ENCODE results near the gene TLR9. TPM values are rescaled to one million over a fixed set of nuclear protein-coding genes. Genes with fewer than 3 reads are reported as not detected.
"Not testable (repeated sequence)": the region's sequence is repeated elsewhere in the genome, so short reads cannot be mapped to it uniquely, and the experiment has no call there.

The TLR9 gene
- total RNA-seq, 1 experiment from 2014 or later: not detected

DNA sequence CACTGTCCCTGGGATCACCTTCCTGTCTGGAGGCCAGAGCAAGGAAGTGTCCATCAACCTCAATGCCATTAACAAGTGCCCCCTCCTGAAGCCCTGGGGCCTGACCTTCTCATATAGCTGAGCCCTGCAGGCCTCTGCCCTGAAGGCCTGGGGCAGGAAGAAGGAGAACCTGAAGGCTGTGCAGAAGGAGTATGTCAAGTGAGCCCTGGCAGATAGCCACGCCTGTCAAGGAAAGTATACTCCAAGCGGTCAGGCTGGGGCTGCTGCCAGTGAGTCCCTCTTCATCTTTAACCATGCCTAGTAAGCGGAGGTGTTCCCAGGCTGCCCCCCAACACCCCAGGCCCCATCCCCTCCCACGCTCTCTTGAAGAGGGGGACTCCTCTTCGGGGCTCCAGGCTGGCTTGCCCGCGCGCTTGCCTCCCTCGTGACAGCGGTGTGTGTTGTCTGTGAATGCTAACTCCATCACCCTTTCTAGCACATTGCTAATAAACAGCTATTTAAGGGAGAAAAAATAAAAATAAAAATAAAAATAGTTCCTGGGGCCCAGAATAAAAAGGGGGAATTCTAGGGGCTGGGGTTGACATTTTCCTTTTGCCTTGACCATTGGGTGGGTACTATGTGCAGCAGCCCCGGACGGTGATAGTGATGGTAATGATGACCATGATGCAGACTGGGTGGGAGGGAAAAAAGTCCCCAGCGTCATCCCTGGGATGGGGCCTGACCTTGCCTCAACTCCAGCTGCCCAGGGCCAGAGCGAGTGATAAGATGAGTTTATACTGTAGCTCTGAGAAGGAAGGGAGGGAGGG is 30.8 kb downstream of the TLR9 start:
- DNase-seq (ENCODE audit: low spot score): no peak

DNA sequence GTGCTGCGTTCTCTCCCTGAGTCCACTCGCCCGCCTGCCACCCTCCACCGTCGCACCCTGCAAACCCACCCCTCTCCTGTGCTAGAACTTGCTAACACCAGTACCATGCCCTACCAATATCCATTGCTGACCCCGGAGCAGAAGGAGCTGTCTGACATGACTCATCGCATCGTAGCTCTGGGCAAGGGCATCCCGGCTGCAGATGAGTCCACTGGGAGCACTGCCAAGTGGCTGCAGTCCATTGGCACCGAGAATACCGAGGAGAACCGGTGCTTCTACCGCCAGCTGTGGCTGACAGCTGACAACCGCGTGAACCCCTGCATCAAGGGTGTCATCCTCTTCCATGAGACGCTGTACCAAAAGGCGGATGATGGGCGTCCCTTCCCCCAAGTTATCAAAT is 32.4 kb downstream of the TLR9 start:
- no peak for DNase-seq (ENCODE audit: low spot score)

DNA sequence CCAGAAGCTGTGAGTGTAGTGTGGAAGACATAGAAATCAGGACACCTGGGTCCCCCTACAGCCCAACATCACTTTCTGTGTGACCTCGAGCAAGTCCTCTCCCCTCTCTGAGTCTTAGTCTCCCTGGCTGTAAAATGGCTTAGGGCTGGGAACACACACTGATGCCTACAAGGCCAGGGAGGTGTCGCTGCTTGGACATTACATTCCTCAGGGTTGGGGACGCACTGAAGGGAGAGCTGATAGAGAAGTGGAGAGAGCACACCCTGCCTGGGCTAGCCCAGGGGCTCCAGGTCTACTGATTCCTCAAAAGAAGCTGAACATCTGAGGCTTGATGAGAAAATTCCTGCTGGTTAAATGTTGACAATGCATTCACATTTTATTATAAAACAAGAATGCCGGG is 33.8 kb downstream of the TLR9 start:
- no peak for DNase-seq (ENCODE audit: low spot score)

DNA sequence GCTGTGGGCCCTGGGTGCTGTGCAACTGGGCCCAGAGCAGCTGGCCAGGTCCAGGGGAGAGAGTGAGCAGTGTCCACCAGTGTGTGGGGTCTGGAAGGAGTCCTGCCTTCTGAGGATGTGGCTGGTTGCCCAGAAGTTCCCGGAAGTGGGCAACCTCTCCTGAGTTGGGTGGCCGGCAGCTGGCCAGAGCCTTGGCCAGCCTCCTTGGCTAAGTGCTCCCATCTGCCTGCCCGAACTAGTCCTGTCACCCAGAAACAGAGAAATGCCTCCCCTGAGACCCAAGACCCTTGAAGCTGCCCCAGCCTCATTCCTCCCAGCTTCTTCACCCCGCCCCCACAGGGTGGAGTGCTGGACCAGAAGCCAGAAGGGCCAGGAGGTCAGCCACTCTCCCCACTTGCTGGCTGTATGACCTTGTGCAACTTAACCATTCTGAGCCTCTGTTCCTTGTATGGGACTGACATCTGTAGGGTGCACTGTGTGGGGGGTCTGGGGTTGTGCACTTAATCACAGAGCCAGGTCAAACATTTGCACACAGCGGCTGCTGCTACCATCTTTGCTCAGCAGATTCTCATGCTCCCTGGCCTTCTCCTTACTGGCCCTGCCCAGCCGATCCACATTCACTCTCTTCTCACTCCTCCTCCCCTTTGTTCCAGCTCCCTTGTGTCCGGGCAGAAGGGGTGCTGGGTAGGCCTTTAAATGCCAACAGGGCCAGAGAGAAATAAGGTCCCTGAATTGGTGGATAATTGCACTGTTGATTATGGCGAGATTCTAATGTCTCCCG is 35.0 kb downstream of the TLR9 start:
- DNase-seq (ENCODE audit: low spot score): no peak

DNA sequence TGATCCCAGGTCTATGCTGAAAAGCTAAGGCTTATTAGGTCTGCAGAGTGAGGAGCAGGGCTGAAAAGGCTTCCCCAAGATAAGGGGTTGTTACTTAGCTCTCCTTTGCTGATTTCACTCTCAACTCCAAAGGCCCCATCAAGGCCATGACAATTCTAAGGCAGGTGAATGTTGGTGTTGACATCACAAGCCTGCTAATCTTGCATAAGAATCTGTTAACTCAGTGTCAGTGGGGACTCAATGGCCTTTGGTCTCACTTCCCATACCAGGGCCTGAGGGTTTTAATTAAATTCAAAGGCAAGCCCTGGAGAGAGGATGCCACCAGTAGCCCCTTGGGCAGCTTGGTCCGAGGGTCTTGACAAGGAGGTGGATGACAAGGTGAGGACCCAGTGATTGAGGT is 36.9 kb downstream of the TLR9 start:
- DNase-seq (ENCODE audit: low spot score): no peak

DNA sequence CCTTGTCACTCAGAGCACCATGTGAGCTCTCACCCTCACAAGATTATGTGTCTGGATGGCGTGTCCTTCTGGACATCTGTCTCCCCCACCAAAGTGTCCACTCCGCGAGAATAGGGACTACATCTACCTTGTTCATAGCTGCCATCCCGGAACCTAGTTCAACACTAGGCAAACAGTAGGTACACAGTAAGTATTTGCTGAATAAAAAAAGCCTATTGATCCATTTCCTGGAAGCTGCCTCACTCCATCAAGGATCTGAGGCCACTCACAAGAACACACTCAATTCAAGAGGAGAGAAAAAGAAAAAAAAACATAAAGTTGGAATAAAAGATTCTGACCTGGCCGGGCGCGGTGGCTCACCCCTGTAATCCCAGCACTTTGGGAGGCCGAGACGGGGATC is 38.7 kb downstream of the TLR9 start:
- DNase-seq (ENCODE audit: low spot score): no peak

DNA sequence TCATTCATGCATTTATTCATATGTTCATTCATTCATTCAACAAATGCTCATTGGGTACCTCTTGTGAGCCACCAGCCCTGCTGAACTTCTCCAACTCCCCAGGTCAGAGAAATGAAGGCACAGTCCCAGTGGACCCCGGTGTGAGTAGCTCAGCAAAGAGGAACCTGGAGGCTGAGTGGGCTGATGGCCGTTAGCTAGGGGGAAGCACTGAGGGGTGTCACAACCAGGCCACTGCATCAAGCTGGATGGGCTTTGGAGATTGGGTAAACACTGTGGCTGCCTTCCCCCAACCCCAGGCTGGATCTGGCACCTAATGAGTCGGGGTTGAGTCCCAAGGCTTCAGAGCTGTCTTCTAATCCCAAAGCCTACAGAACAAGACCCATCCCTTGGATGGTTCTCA is 39.6 kb downstream of the TLR9 start:
- no peak for DNase-seq (ENCODE audit: low spot score)

DNA sequence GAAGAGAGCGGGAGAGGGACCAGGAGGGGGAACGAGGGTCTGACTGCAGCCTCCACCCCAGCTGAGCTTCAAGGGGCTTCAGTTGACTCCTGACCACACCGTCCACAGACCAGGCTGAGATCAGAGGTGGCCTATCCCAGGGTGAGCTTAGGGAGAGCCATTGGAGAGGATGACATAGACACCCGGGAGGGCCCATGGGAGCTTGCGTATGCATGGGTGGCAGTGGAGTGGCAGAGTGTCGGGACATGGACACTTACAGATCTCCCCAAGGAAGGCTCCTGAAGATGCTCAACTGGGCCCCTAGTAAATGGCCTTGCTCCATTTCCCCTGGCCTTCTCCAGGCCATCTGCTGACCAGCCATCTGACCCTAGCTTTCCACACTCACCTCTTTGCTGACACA is 40.1 kb downstream of the TLR9 start:
- DNase-seq (ENCODE audit: low spot score): no peak

DNA sequence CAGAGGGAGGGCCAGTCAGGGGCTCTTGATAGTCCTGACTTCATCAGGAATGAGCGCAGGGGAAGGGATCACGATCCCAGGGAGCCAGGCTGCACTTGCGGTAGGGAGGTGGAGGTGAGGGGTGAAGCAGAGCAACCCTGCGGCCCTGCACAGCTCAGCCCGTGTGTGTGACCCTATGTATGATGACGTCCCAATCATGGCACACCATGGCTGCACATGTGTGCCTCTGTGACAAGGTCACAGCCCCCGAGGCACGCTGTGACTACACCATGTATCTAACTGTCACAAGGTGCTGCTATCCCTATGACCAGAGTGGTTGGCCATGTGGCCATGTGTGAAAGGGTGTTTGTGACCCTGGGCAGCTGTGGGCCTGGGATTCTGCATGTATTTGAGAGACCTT is 40.8 kb downstream of the TLR9 start:
- DNase-seq (ENCODE audit: low spot score): no peak

DNA sequence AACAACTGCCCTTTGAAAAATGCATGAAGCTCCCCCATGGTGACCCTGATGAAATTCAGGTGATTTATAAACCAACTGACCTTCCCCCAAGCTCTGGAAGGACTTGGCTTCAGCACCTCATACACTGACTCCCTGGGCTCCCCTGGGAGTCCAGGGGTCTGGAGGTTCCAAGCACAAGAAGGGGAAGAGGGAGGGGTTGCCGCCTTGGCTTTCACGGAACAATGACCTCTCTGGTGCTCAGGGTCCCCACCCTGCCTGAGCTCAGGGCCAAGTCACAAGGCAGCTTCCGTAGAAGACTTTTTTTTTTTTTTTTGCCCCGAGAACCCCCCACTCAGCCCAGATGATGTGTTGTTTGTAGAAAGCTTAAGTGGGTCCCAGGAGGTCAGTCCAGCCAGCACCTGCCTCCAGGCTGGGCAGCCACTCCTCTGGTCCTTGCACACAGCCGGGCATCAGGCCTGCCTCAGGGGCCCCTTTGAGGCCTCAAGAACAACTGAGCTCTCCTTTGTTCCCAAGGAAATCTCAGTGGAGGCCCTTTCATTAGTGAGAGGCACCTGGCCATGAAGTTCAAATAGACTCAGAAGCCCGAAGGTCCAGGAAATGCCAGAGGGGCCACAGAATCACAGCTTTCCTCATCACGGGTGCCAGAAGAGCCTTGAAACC is 41.5 kb downstream of the TLR9 start:
- no peak for DNase-seq (ENCODE audit: low spot score)

DNA sequence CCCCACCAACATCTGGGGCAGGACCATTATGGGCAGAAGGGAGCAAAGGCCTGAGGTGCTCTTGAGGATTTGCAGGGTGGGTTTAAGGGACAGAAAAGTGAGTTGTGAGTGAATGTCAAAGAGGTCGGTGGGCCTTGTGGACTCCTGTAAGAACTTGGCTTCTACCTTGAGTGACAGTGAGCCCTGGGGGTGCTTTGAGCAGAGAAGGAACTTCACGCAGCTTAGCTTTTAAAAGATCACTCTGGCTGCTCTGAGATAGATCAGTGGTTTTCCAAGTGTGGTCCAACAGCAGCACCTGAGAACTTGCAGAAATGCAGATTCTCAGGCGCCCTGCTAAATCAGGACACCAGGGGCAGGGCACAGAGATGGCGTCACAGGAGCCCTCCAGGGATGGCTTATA is 42.8 kb downstream of the TLR9 start:
- no peak for DNase-seq (ENCODE audit: low spot score)

DNA sequence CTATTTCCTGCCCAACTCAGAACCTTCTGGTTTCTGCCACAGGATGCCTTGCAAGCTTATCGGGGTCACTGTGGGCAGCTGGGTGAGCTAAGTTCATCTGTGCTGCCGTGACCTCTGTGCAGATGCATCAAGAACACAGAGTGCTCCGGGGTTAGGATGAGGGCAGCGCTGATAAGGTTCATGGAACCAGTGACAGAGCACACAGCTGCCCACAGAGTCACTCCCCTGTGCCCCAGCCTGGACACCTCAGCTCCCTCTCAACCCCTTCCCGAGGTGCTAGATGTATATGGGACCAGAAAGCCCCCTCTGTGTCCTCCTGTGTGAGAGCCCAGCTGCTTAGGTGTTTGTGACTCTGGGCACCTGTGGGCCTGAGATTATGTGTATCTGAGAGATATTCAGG is 43.2 kb downstream of the TLR9 start:
- no peak for DNase-seq (ENCODE audit: low spot score)

DNA sequence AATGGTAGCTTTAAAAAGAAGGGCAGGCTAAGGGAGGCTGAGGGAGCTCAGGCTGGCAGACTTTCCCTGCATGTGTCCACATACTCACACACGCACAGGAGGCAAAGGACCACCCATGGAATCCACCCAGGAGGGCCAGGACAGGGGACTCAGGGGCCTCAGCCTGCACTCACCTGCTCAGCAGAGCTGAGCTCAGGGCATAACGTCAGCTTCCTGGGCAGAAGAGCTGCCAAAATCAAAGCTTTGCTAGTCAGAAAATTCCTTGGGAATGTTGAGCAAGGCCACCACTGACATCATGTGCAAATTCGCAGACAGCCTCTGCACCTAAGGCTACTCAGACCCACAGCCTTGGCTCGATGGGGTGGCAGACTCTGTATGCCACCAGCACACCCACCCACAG is 43.9 kb downstream of the TLR9 start:
- no peak for DNase-seq (ENCODE audit: low spot score)

DNA sequence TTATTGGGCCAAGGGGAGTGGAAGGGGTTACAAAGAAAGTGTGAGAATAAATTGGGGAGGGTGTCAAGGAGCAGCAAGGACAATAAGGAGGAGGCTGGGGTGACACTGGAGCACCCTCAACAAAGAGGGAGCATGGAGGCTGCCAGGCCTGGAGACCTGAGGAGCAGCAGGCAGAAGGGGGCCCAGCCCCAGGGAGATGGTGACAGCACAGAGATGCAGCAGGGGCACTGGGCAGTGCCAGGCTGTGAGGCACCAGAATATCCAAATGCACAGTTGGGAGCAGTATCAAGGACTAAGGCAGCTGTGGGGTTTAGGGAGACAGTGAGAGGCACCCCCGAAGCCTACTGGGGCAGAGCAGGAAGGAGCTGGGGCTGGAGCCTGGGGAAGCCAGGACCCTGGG is 46.9 kb downstream of the TLR9 start:
- DNase-seq (ENCODE audit: low spot score): no peak

DNA sequence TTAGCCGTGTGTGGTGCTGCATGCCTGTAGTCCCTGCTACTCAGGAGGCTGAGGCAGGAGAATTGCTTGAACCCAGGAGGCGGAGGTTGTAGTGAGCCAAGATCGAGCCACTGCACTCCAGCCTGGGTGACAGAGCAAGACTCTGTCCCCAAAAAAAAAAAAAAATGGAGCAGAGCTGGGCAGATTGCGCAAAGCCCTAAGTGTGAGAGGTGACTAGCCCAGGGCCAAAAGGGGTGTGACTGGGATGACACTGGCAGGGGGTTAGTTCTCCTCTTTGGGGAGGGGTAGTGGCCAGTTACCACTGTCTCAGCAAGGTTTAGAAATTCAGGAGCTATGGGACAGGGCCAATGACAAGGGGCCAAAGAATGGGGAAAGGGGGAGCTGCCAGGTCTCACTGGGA is 47.3 kb downstream of the TLR9 start:
- DNase-seq (ENCODE audit: low spot score): not testable (repeated sequence)

DNA sequence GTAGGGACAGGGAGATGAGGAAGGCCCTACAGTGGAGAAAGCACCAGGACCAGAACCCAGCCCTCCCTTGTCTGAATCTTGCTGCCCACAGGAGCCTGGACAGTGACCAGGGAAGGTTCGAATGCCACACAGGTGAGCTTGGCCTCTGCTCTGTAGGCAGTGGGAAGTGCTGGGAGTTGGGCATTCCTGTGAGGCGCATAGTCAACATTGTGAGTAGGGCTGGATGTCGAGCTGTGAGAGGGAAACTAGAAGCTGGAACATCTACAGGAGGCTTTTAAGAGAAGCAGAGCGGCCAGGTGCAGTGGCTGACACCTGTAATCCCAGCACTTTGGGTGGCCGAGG is 47.8 kb downstream of the TLR9 start:
- no peak for DNase-seq (ENCODE audit: low spot score)

DNA sequence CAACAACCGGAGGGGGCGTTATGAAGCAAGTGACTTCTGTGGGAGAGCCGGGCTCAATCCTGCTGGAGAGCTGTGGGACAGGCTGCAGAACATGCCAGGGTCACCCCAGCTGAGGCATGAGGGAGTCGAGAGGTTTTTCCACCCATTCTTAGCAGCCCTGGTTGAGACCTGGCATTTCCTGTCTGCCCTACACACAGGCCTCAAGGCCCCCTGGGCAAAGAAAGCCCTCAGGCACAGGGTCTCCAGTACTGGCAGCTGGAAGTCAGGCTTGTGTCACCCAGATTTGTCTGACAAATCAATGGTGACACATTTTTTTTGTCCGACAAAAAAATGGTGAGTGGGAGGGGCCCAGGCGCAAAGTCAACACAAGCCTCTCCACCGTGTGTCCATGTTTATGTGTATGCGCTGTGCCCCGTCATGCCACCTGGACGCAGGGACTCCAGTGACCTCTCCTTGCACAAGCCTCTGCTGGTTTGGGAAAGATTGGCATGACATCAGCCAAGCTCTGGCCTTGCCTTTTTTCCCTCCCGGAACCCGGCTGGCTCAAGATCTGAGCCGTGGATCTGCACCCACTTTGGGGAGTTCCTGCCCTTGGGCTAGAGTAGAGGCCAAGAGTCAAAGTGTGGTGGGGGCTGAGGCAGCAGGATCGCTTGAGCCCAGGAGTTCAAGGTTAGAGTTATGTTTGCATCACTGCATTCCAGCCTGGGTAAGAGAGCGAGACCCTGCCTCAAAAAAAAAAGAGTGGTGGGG is 48.3 kb downstream of the TLR9 start:
- no peak for DNase-seq (ENCODE audit: low spot score)

DNA sequence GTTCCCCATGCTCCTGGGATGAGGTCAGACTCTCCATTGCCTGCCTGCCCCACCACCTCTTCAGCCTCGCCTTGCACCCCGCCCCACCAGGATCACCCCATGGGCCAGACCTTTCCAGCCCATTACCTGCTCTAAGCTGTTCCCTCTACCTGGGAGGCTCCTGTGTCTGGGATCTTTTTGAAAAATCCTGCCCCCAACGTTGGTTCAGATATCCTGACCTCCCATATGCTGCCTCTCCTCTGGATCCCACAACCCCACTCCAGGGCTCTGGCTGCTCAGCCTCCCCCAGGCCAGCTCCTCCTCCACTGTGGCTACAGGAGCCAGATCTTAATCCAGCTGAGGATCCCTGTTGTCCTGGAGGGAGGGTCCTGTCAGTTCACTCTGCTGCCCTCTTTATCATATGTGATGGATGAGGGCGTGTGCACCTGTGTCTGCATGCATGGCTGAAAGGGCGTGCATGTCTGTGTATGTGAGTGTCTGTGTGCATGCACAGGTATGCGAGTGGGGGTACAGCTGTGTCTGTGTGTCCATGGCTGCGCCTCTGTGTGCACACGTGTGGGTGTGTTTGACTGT is 49.2 kb downstream of the TLR9 start:
- no peak for DNase-seq (ENCODE audit: low spot score)

DNA sequence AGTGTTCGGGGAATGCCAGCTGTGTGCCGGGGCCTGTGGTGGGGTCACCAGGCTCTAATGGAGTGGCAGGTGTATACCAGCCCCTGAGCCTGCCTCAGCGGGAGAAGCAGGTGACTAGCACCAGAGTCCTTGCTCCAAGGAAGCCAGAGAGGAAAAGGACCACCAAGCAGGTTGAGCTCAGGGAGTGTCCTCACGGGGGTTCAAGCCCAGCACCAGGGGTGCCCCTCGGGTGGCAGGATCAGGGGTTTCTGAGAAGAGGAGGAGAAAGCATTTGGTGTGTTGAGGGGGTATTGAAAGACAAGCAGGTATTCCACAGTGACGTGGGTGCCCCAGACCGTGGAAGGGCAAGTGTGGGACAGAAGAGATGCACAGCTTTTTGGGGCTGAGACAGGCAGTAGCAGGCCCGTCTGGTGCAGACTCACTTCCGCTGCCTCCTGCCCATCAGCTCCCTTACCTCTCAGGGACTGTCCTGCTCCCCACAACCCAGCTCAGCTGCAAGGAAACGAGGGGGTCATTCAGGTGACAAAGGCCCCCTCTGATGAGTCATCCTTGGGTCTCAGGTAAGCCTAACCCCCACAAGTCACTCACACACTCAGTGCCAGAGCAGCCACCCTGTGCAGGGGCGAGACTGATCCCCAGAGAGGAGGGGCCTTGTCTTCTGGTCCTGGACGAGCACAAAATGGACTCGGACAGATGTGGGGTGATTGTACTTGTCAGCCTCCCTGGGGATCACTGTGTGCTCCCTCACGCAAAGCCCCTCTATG is 49.8 kb downstream of the TLR9 start:
- no peak for DNase-seq (ENCODE audit: low spot score)

DNA sequence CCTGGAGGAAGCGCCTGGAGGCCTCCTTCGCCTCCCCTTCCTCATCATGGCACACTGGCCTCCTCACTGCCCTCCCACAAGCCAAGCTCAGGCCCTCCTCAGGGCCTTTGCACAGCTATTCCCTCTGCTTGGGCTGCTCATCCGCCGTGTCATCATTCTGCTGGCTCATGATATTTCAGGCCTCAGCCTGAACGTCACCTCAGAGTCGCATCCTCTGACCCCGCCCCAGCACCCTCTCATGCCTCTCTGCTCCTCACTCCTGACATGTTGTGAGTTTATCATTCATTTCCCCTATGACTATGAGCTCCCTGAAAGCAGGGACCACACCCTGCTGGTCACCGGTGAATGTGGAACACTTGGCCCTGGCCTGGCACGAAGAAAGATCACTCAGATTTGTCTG is 50.5 kb downstream of the TLR9 start:
- DNase-seq (ENCODE audit: low spot score): no peak

DNA sequence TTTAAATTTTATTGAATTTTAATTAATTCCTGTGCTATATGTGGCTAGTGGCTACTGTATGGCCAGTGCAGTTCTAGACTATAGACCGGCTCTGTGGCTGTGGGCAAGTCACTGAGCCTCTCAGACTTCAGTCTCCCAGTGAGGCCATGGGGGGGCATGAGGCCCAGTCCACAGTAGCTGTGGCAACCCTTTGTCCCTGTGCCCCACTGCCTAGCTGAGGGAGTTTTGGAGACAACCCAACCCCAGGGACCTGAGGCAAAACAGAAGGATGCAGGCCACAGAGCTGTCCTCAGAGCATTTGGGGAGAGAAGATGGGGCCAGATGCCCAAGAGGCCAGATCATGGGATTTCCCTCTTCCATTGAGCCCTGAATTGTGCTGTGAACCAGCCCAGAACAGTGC is 52.3 kb downstream of the TLR9 start:
- no peak for DNase-seq (ENCODE audit: low spot score)
